ENCODE data around the gene TXNL4A.

GRCh38 chr18:79949697-79950487 is 38.5 kb downstream of the TXNL4A start:
- no peak for TF ChIP-seq CTCF (IDR thresholded peaks at IDR 0.05; ENCODE audit: borderline replicate concordance, extremely low read depth, low read length, poor library complexity, severe bottlenecking)
- no peak for TF ChIP-seq EZH2 (IDR thresholded peaks at IDR 0.05; ENCODE audit: borderline replicate concordance, low read depth, low read length, severe bottlenecking)

Data from DND-41 (cell line).